ENCODE results near the gene NTRK2. TPM values are rescaled to one million over a fixed set of nuclear protein-coding genes. Genes with fewer than 3 reads are reported as not detected.

The NTRK2 gene
- total RNA-seq, 1 experiment from 2014 or later, result 0.54 TPM

DNA sequence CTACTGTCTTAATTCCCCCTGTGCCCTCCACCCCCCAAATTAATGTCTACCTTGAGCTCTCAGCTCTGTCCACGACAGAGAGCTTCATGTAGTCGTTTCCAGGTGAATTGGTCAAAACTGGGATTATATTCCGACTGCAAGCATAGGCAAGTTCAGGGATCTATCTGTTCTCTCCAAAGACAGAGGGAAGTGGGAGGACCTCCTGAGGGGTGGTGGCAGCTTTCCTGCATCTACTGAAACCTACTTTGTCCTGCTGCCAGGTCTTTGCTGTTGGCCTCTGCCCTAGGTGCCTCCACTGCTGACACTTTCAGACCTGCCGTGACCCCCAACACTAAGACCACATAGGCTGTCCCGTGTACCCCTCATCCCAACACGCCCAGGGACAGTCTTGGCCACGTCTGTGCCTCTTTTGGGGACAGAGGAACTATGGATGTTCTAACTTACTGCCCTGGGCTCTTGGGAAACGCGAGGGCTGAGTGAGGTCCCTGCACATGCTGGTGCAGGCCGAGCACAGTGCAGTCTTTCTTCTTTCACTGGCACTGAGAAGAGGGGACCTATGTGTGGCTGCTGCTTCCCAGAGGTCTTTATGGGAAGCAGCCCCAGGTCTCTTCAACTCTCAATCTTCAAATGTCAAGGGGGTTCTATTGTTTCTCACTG, 125.6 kb downstream of the NTRK2 start:
- no peak for DNase-seq (ENCODE audit: low read depth)
- in situ Hi-C loops (cut with HindIII; ENCODE audit: low pct_unique_long_range_greater_than_20kb, low sequenced_read_pairs), result no loop called here

- DNase-seq (ENCODE audit: low read depth), result no peak
- in situ Hi-C loops (cut with HindIII; ENCODE audit: low pct_unique_long_range_greater_than_20kb, low sequenced_read_pairs), result no loop called here
These were observed 126.9 kb downstream of the NTRK2 start for GRCh38 chr9:84796404-84796803.

DNA sequence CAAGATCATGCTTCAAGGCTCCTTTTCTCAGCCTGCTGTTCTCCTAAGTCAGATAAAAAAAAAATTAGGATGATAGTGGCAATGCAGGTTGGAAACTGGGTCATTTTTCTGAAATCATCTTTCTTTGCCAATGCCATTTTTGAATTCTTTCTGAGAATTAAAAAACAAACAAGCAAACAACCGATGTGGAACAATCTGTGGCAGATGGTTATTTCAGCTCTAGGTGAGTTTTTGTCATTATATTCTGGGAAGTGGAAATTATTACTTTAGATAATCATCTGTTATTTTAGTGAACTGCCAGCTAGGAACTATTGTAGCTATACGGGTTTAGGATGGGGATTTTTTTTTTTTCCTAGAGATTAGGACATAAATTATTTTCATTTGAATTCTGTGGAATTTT, 129.7 kb downstream of the NTRK2 start:
- in situ Hi-C loops (cut with HindIII; ENCODE audit: low pct_unique_long_range_greater_than_20kb, low sequenced_read_pairs), result no loop called here

GRCh38 chr9:84804951-84805694, 135.6 kb downstream of the NTRK2 start:
- in situ Hi-C loops (cut with HindIII; ENCODE audit: low pct_unique_long_range_greater_than_20kb, low sequenced_read_pairs), result no loop called here
- DNase-seq (ENCODE audit: low read depth), result no peak

More for the DNA sequence above, 129.7 kb downstream of the NTRK2 start:
- DNase-seq (ENCODE audit: low read depth), result no peak

DNA sequence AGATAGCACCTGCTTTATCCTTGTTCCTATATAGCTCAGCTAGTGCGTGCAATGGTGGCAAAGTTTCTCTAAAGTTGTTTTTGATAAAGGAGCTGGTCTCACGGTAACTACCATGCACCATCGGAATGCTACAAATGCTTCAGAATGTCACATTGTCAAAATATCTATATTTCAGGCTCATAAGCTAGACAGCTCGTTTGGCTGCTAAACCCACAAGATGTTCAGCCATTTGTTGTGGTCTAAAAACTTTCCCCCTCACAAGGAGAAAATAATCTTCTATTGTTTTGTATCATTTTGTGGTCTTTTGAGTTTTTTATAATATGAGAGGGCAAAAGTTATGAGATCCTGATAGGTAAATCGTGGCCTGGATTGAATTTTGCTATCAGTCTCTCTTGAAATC, 137.9 kb downstream of the NTRK2 start:
- in situ Hi-C loops (cut with HindIII; ENCODE audit: low pct_unique_long_range_greater_than_20kb, low sequenced_read_pairs), result no loop called here
- DNase-seq (ENCODE audit: low read depth), result no peak

DNA sequence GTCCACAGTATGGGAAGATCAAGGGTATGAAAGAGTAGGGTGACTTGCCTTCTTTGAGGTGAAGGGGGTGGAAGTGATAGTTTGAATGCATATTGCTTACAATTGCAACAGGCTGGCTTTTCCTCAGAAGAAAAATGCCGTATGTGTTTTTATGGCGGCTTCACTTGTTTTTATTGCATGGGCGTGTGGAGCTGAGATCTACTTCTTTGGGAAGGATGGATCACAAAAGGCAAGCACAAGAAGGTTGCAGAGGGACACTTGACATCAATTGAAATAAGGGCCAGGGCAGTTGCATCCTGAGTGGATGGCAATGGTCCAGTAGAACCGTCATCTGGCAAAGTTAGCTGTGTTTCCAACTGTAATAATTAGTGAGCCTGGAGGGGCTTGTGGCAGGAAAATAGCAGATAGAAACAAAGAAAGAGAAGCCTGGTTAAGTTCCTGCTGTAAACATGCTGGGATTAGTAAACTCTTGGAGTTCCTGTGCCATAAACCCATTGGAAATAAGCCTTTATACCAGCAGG, 138.4 kb downstream of the NTRK2 start:
- in situ Hi-C loops (cut with HindIII; ENCODE audit: low pct_unique_long_range_greater_than_20kb, low sequenced_read_pairs), result no loop called here
- no peak for DNase-seq (ENCODE audit: low read depth)

GRCh38 chr9:84808416-84808815, 138.9 kb downstream of the NTRK2 start:
- no peak for DNase-seq (ENCODE audit: low read depth)
- in situ Hi-C loops (cut with HindIII; ENCODE audit: low pct_unique_long_range_greater_than_20kb, low sequenced_read_pairs), result no loop called here

- DNase-seq (ENCODE audit: low read depth), result no peak
- in situ Hi-C loops (cut with HindIII; ENCODE audit: low pct_unique_long_range_greater_than_20kb, low sequenced_read_pairs), result no loop called here
These were observed 141.7 kb downstream of the NTRK2 start for GRCh38 chr9:84811072-84811750.

DNA sequence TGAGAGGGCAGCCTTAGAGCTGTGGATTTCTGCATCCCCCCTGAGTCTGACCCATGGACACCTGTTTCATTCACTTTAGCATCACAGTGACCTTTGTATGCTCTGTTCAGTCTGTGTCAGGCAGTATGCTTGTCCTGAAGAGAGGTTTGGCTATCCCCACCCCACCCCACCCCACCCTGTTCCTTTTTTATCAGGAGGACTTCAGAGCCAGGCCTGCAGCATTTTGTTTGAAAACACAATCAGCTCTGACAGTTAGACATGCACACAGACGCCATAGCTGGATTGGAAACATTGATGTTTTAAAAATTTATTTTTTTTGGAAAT, 142.2 kb downstream of the NTRK2 start:
- no peak for DNase-seq (ENCODE audit: low read depth)
- in situ Hi-C loops (cut with HindIII; ENCODE audit: low pct_unique_long_range_greater_than_20kb, low sequenced_read_pairs), result no loop called here

DNA sequence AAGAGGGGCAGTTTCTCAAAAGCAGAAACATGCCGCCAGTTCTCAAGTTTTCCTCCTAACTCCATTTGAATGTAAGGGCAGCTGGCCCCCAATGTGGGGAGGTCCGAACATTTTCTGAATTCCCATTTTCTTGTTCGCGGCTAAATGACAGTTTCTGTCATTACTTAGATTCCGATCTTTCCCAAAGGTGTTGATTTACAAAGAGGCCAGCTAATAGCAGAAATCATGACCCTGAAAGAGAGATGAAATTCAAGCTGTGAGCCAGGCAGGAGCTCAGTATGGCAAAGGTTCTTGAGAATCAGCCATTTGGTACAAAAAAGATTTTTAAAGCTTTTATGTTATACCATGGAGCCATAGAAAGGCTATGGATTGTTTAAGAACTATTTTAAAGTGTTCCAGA, 142.8 kb downstream of the NTRK2 start:
- in situ Hi-C loops (cut with HindIII; ENCODE audit: low pct_unique_long_range_greater_than_20kb, low sequenced_read_pairs), result no loop called here
- DNase-seq (ENCODE audit: low read depth), result no peak

DNA sequence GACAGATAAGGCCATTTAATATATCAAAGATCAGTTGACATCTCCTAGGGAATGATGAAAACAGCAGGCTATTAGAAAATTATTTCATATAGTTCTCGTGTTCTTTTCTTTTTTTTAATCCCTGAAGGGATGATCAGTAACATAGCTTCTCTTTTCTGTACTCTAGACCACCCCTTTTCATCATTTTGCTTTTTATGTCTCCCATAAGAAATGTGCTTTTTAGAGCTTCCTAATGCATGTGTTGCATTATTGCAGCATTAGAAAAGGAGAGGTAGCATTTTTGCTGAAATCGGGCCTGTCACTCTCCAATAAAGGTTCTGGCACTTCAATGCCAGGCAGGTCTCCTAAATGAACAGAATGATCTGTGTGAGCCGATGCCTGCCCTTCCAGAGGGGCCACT, 143.3 kb downstream of the NTRK2 start:
- DNase-seq (ENCODE audit: low read depth), result no peak
- in situ Hi-C loops (cut with HindIII; ENCODE audit: low pct_unique_long_range_greater_than_20kb, low sequenced_read_pairs), result no loop called here

- in situ Hi-C loops (cut with HindIII; ENCODE audit: low pct_unique_long_range_greater_than_20kb, low sequenced_read_pairs), result no loop called here
- no peak for DNase-seq (ENCODE audit: low read depth)
These were observed 146.0 kb downstream of the NTRK2 start for GRCh38 chr9:84815554-84815953.

GRCh38 chr9:84817038-84817437, 147.5 kb downstream of the NTRK2 start:
- in situ Hi-C loops (cut with HindIII; ENCODE audit: low pct_unique_long_range_greater_than_20kb, low sequenced_read_pairs), result no loop called here
- no peak for DNase-seq (ENCODE audit: low read depth)

GRCh38 chr9:84818791-84819190, 149.3 kb downstream of the NTRK2 start:
- no peak for DNase-seq (ENCODE audit: low read depth)
- in situ Hi-C loops (cut with HindIII; ENCODE audit: low pct_unique_long_range_greater_than_20kb, low sequenced_read_pairs), result no loop called here

- in situ Hi-C loops (cut with HindIII; ENCODE audit: low pct_unique_long_range_greater_than_20kb, low sequenced_read_pairs), result no loop called here
- DNase-seq (ENCODE audit: low read depth), result no peak
These were observed 150.0 kb downstream of the NTRK2 start for GRCh38 chr9:84819491-84819991.

DNA sequence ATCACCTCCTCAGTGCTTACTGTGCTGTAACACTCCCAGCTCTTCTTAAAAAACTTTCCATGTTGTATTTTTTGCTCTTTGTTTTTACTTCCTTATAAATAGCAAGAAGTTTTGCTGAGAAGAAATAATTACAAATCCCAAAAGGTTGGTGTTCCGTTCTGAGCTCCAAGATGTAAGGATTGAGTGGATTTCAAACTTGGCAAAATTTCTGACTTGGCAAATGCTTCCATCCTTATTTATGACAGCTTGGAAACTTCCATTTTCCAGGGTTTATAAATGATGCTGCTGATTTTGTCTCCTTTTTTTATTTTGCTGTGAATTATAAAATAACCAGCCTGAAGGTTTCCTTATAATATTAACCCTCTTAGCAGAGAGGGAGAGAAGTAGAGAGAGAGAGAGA, 151.9 kb downstream of the NTRK2 start:
- no peak for DNase-seq (ENCODE audit: low read depth)
- in situ Hi-C loops (cut with HindIII; ENCODE audit: low pct_unique_long_range_greater_than_20kb, low sequenced_read_pairs), result no loop called here

GRCh38 chr9:84822589-84823233, 153.2 kb downstream of the NTRK2 start:
- in situ Hi-C loops (cut with HindIII; ENCODE audit: low pct_unique_long_range_greater_than_20kb, low sequenced_read_pairs), result no loop called here

DNA sequence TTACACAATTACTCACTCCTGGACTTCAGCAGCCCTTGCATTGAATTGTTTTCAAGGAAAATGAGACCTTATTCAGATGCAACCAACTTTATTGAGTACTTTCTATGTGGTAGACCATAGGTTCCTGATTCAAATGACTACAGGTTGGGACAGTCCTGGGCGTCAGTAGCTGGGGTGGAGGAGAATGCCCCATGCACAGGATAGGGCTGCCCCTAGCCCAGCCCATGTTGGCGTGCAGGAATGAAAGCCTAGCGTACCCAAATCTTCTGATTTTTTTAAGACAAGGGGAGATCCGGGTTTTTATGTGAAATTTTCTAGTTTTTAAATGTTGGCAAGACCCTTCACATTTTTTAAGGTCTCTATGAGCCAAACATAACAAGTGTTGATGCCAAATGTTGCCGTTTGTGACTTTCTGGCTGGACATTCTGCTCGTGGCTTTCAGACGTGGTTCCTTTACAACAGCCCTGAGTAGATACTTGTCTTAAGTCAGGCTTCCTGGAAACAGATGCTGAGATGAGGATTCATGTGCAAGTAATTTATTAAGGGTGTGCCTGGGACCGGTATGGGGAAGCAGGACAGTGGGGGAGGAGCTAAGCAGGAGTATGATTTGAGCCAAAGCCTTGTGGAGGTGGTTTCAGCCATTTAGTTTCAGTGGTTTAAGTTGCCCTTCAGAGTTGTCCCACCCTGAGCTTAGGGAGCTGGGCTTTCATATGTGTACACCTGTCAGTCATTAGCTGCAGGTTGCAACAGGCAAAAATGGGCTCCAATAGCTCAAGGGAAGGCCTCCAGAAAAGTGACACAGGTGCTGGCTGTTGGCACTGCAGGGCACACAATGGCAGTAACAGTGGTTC, 154.1 kb downstream of the NTRK2 start:
- no peak for DNase-seq (ENCODE audit: low read depth)
- in situ Hi-C loops (cut with HindIII; ENCODE audit: low pct_unique_long_range_greater_than_20kb, low sequenced_read_pairs), result no loop called here

More at GRCh38 chr9:84822589-84823233, 153.2 kb downstream of the NTRK2 start:
- no peak for DNase-seq (ENCODE audit: low read depth)
